Omental fat pad (tissue), 4 donors: ENCODE results near the gene MAN2C1. TPM values are rescaled to one million over a fixed set of nuclear protein-coding genes. Genes with fewer than 3 reads are reported as not detected.

Experiments used
- ATAC-seq: fragments of 150-250 bp; one replicate; pipeline ENCODE4 v1.9.1; 2016; ENCODE audit warnings: mild to moderate bottlenecking, moderate library complexity; ENCODE audit not compliant: low FRiP score
- DNase-seq: peaks from one replicate; pipeline ENCODE4 v3.0.0-alpha.2; 2019; ENCODE audit warnings: low spot score
- total RNA-seq, 4 donors: library from RNA; depleted of rRNA; stranded (reverse); fragments of >200 nt; gene quantifications; one replicate each; pipeline ENCODE4 v1.1.0, GENCODE V29; 2016
- TF ChIP-seq, protein P1 (sequence below), 3 donors: fragments of 450-650 bp; IDR thresholded peaks; one replicate each; pipeline ENCODE4 v1.5.1; 2016 to 2017; ENCODE audit warnings: antibody characterized with exemption in 3 of 3, mild to moderate bottlenecking in 3 of 3, moderate library complexity in 2 of 3

MAN2C1 gene
- total RNA-seq, 4 donors from 2014 or later, result 108 to 391 (median 171) TPM

DNA sequence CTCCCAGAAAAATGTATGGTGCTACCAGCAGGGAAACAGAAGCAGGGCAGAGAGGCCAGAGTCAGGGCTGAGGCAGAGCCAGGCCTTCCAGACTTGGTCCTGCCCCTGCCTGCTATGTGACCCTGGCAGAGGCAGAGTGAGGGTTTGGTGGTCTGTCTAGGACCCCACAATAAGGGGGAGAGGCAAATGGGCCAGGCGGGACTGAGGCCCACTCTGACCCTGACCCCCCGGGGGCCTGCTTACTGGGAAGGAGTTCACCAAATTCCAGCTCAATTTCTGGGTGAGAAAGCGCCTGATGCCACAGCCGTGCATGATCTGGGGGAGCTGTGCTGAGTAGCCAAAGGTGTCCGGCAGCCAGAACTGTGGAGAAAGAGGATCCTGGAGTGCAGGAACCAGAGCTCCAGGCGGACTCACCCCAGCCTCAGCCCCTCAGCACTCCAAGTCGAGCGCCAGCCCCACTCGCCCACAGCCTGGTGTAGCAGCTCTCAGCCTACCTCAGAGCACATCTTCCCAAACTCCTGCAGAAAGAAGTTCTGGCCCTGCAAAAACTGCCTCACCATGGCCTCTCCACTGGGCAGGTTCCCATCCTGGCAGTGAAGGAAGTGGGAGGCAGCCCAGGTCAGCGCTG is 6.9 kb downstream of the MAN2C1 start:
- no peak for ATAC-seq
- no peak for DNase-seq
- TF ChIP-seq, protein P1, sequence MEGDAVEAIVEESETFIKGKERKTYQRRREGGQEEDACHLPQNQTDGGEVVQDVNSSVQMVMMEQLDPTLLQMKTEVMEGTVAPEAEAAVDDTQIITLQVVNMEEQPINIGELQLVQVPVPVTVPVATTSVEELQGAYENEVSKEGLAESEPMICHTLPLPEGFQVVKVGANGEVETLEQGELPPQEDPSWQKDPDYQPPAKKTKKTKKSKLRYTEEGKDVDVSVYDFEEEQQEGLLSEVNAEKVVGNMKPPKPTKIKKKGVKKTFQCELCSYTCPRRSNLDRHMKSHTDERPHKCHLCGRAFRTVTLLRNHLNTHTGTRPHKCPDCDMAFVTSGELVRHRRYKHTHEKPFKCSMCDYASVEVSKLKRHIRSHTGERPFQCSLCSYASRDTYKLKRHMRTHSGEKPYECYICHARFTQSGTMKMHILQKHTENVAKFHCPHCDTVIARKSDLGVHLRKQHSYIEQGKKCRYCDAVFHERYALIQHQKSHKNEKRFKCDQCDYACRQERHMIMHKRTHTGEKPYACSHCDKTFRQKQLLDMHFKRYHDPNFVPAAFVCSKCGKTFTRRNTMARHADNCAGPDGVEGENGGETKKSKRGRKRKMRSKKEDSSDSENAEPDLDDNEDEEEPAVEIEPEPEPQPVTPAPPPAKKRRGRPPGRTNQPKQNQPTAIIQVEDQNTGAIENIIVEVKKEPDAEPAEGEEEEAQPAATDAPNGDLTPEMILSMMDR (IDR thresholded peaks at IDR 0.05), result no peak

- TF ChIP-seq, protein P1 (IDR thresholded peaks at IDR 0.05), result no peak
- ATAC-seq (no peak), DNase-seq (no peak)
These were observed 7.6 kb downstream of the MAN2C1 start for GRCh38 chr15:75360856-75361255.

- ATAC-seq (no peak), DNase-seq (no peak)
- TF ChIP-seq, protein P1 (IDR thresholded peaks at IDR 0.05), result no peak
These were observed 8.0 kb downstream of the MAN2C1 start for GRCh38 chr15:75360391-75360790.

DNA sequence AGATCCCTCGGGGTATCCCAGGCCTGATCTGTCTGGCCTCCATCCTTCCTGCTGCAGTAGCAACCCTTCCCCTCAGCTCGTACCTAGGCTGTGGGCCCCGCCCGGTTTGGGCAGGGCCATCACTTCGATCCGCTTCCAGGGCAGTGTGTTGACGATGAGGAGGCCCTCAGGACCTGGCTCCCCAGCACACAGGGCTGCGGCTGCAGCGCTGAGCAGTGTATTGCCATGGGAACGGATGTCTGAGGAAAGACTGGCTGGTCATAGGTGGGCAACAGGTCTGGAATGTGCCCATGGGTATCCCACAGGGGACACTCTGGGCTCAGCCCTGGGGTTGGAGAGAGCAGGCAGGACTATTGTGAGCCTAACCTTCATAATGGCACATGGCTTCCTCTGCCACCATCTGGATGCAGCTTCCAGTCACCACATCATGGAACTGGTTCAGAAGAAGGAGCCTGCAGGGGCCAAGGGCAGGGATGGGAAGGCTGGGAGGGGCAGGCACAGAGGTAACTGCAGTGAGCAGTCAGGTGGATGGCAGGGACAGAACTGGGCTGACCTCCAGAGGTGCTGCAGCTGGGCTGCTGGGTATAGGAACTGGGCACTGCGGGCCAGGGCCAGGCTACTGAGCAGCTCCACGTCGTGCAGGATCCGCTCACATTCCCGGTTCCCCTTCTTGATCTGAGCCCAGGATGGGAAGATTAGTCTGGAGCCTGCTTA is 8.7 kb downstream of the MAN2C1 start:
- TF ChIP-seq, protein P1 (IDR thresholded peaks at IDR 0.05), result no peak
- no peak for ATAC-seq
- DNase-seq, result no peak

- ATAC-seq, result no peak
- no peak for DNase-seq
- TF ChIP-seq, protein P1 (IDR thresholded peaks at IDR 0.05), result no peak
These were observed 9.5 kb downstream of the MAN2C1 start for GRCh38 chr15:75358771-75359536.

GRCh38 chr15:75357976-75358673 is 10.3 kb downstream of the MAN2C1 start:
- DNase-seq (no peak), ATAC-seq (no peak)
- TF ChIP-seq, protein P1 (IDR thresholded peaks at IDR 0.05), result no peak
